Osteoblast (primary cell): Measurements from ENCODE around the gene LHX4. TPM values are rescaled to one million over a fixed set of nuclear protein-coding genes. Genes with fewer than 3 reads are reported as not detected.

ENCODE experiments used
- DNase-seq: peaks from one replicate; pipeline ENCODE4 v3.0.0; 2011; ENCODE audit warnings: low spot score, mixed read lengths; ENCODE audit not compliant: insufficient read length; ENCODE audit errors: missing footprints
- H2AFZ ChIP-seq: 2 replicates; pipeline ENCODE4 v1.6.0; 2011; ENCODE audit warnings: mild to moderate bottlenecking, low read length
- H3K27ac ChIP-seq: 2 replicates; pipeline ENCODE4 v1.5.1; 2011; ENCODE audit warnings: mild to moderate bottlenecking, low read depth, low read length, moderate library complexity
- H3K27me3 ChIP-seq: 2 replicates; pipeline ENCODE4 v1.6.0; 2012; ENCODE audit warnings: mild to moderate bottlenecking, control low read depth, inconsistent platforms, low read length, moderate library complexity; ENCODE audit not compliant: insufficient read depth
- H3K36me3 ChIP-seq: 2 replicates; pipeline ENCODE4 v1.5.1; 2011; ENCODE audit warnings: mild to moderate bottlenecking, low read length, control low read depth, moderate library complexity; ENCODE audit not compliant: insufficient read depth
- H3K4me1 ChIP-seq: 2 replicates; pipeline ENCODE4 v1.5.1; 2011; ENCODE audit warnings: mild to moderate bottlenecking, low read length, control low read depth, moderate library complexity; ENCODE audit not compliant: insufficient read depth
- H3K4me2 ChIP-seq: 2 replicates; pipeline ENCODE4 v1.6.0; 2011; ENCODE audit warnings: mild to moderate bottlenecking, low read length; ENCODE audit not compliant: insufficient read depth
- H3K4me3 ChIP-seq: fragments of 200-600 bp; sonication (generic); 3 replicates; pipeline ENCODE4 v1.5.1; 2012; ENCODE audit warnings: mild to moderate bottlenecking, low read length, inconsistent platforms; ENCODE audit not compliant: insufficient read depth
- H3K79me2 ChIP-seq: 2 replicates; pipeline ENCODE4 v1.6.0; 2012; ENCODE audit warnings: mild to moderate bottlenecking, low read length, control low read depth, inconsistent platforms; ENCODE audit not compliant: insufficient read depth
- H3K9me3 ChIP-seq: 2 replicates; pipeline ENCODE4 v1.5.1; 2011; ENCODE audit warnings: low read depth, low read length, control low read depth
- H4K20me1 ChIP-seq: 2 replicates; pipeline ENCODE4 v1.6.0; 2012; ENCODE audit warnings: mild to moderate bottlenecking, low read length, control low read depth; ENCODE audit not compliant: insufficient read depth
- total RNA-seq: library from RNA; depleted of rRNA; stranded (reverse); fragments of >200 nt; gene quantifications from 2 replicates; pipeline ENCODE4 v1.2.3, GENCODE V29; 2012
- TF ChIP-seq, protein P1 (sequence below): IDR thresholded peaks from 2 replicates; pipeline ENCODE4 v1.5.1; 2011; ENCODE audit warnings: mild to moderate bottlenecking, low read depth, low read length, moderate library complexity; ENCODE audit errors: extremely low read depth

Gene LHX4
- total RNA-seq, 1 donor = not detected

DNA sequence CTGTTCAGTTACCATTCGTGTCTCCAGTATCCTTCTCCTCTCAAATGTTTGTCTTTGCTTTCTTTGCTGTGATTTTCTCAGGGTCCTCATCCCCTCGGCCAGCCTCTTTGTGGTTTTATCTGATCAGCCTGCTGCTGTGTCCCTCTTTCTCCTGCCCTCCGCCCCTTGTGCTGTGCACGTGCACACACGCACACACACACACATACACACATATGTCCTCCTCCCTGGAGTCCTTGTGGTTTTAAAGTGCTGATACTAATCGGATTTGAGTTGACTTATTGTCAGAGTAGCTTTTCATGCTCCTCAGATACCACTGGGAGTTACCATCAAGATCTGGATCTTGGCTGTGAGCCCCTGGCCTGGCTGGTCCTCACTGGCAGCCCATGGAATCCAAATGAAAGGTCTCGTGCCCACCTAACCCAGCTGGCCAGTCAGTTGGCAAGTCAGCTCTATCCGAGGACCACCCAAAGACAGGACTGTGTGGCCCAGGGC, 41.3 kb upstream of the LHX4 start:
- Histone ChIP-seq H3K4me2 (no peak overlapping the region), H3K4me1 (no peaks in the 10 kb centered on the region), H3K4me3 (no peak overlapping the region), H3K36me3 (peaks cover 95% of the 10 kb centered on the region), H2AFZ (no peak overlapping the region), H3K27ac (no peak overlapping the region), H3K79me2 (no peaks in the 10 kb centered on the region), H4K20me1 (peaks cover 33% of the 10 kb centered on the region), H3K27me3 (no peaks in the 10 kb centered on the region), H3K9me3 (no peaks in the 10 kb centered on the region)
- TF ChIP-seq, protein P1, sequence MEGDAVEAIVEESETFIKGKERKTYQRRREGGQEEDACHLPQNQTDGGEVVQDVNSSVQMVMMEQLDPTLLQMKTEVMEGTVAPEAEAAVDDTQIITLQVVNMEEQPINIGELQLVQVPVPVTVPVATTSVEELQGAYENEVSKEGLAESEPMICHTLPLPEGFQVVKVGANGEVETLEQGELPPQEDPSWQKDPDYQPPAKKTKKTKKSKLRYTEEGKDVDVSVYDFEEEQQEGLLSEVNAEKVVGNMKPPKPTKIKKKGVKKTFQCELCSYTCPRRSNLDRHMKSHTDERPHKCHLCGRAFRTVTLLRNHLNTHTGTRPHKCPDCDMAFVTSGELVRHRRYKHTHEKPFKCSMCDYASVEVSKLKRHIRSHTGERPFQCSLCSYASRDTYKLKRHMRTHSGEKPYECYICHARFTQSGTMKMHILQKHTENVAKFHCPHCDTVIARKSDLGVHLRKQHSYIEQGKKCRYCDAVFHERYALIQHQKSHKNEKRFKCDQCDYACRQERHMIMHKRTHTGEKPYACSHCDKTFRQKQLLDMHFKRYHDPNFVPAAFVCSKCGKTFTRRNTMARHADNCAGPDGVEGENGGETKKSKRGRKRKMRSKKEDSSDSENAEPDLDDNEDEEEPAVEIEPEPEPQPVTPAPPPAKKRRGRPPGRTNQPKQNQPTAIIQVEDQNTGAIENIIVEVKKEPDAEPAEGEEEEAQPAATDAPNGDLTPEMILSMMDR = no peak
- peak; percentile 31 for DNase-seq

DNA sequence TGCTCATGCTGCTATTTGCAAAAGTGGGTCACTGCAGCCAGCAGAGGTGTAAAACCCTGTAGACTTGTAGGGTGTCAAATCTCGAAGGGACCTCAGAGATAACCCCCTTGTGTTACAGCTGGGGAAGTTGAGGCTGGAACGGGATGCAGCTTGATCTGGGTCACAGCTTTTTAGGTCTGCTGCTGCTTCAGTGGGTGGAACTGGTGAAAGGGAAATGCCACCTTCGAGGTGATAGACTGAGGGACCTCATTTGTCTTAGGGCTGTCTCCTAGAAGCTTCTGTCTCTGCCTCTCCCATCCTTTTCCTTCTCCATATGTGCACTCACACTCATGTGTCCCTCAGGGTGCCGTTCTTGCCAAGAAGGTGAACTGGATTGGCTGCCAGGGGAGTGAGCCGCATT, 40.0 kb upstream of the LHX4 start:
- H3K4me2 ChIP-seq = no peak overlapping the region
- no peaks in the 10 kb centered on the region for H3K4me1 ChIP-seq
- H3K27ac ChIP-seq = no peak overlapping the region
- peaks cover 92% of the 10 kb centered on the region for H3K36me3 ChIP-seq
- H3K79me2 ChIP-seq = no peaks in the 10 kb centered on the region
- peaks cover 37% of the 10 kb centered on the region for H4K20me1 ChIP-seq
- TF ChIP-seq, protein P1 = no peak
- H3K27me3 ChIP-seq = no peaks in the 10 kb centered on the region
- DNase-seq = peak; percentile 32
- no peak overlapping the region for H2AFZ ChIP-seq
- no peaks in the 10 kb centered on the region for H3K9me3 ChIP-seq
- no peak overlapping the region for H3K4me3 ChIP-seq

DNA sequence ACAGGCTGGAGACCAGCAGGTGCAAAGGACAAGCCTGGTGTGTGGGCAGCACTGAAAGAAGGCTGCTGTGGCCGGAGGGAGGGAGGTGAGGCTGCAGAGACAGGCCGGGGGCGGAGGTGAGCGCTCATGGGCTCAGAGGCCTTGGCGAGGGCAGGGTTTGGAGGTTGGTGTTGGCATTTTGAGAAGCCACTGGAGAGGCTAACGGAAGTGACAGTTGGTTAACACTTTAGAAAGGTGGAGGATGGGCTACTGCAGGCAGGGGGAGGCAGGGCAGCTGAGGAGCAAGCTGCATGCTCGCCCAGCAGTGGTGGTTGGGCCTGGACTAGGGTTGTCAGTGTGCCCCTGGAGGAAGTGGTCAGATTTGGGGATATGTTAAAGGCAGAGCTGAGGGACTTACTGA, 37.9 kb upstream of the LHX4 start:
- DNase-seq = peak; percentile 60
- no peak overlapping the region for H3K4me2 ChIP-seq
- peaks cover 87% of the 10 kb centered on the region for H3K36me3 ChIP-seq
- TF ChIP-seq, protein P1 = no peak
- H3K79me2 ChIP-seq = no peaks in the 10 kb centered on the region
- H4K20me1 ChIP-seq = peaks cover 46% of the 10 kb centered on the region
- no peaks in the 10 kb centered on the region for H3K27me3 ChIP-seq
- no peak overlapping the region for H2AFZ ChIP-seq
- no peak overlapping the region for H3K27ac ChIP-seq
- no peak overlapping the region for H3K4me3 ChIP-seq
- no peaks in the 10 kb centered on the region for H3K9me3 ChIP-seq
- no peaks in the 10 kb centered on the region for H3K4me1 ChIP-seq

DNA sequence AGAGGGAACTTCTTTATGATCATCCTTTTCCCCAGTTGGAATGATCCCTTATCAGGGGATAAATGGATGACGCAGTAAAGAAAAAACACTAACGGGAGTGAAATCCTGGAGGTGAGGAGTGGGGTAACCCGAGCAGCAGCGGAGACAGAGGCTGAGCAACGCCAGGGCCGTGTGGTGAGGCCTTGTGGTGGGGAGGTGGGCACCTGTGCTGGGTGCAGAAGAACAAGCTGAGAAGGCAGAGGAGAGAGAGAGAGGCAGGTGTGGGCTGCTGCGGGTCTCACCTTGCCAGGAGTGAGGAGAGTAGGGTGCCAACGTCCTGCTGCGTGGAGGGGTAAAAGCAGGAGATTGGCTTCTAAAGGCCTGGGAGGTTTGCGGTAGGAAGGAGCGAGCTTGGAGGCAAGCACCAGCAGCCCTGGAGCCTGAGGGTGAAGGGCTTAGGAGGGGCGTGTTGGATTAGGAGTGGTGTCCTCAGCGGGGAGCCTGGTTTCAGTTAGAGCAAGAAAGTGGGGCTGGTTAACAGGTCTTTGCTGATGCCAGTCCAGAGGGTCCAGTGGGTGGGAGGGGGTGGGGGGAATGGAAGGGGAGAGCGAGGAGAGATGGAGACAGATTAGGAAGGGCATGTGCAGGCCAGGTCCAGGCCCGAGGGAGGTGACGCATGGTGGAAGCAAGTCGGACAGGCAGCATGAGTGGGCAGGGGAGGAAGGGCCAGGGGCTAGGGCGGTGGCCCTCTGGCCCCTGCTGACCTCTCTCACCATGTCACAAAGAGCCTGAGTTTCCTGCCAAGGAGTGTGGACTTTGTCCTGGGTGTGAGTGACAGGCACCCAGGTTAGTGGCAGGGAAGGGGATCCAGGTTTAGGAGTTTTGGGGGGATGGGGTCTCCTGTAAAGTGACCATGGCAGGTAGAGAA, 36.7 kb upstream of the LHX4 start:
- Histone ChIP-seq H3K79me2 (no peaks in the 10 kb centered on the region), H3K9me3 (no peaks in the 10 kb centered on the region), H3K4me2 (no peak overlapping the region), H3K4me1 (no peaks in the 10 kb centered on the region), H3K27me3 (no peaks in the 10 kb centered on the region), H2AFZ (no peak overlapping the region), H3K4me3 (no peak overlapping the region), H3K36me3 (peaks cover 85% of the 10 kb centered on the region), H3K27ac (no peak overlapping the region), H4K20me1 (peaks cover 51% of the 10 kb centered on the region)
- TF ChIP-seq, protein P1 = no peak
- peak; percentile 71 for DNase-seq
